Chondrocyte (in vitro differentiated cells): ENCODE data around the gene SPATA2. TPM values are rescaled to one million over a fixed set of nuclear protein-coding genes. Genes with fewer than 3 reads are reported as not detected.
A peak's percentile ranks its signal among the peaks of the same experiment; 100 is the strongest.

Source experiments
- DNase-seq: peaks from one replicate; pipeline ENCODE4 v3.0.0; 2021; ENCODE audit warnings: mixed read lengths, low spot score
- H3K27ac Mint-ChIP-seq: one replicate; pipeline ENCODE4 v1.8.0; 2021; ENCODE audit warnings: mild to moderate bottlenecking, moderate library complexity, mixed read lengths; ENCODE audit not compliant: unreplicated experiment
- H3K27me3 Mint-ChIP-seq: 2 replicates; pipeline ENCODE4 v1.8.0; 2021; ENCODE audit warnings: low read depth, mixed read lengths
- H3K36me3 Mint-ChIP-seq: 2 replicates; pipeline ENCODE4 v1.8.0; 2021; ENCODE audit warnings: low read depth, mixed read lengths
- H3K4me1 Mint-ChIP-seq: 2 replicates; pipeline ENCODE4 v1.8.0; 2021; ENCODE audit warnings: low read depth, mild to moderate bottlenecking, mixed read lengths
- H3K4me3 Mint-ChIP-seq: one replicate; pipeline ENCODE4 v1.8.0; 2021; ENCODE audit warnings: mild to moderate bottlenecking, moderate library complexity, mixed read lengths; ENCODE audit not compliant: unreplicated experiment
- H3K9me3 Mint-ChIP-seq: 2 replicates; pipeline ENCODE4 v1.8.0; 2021; ENCODE audit warnings: low read depth, mixed read lengths
- total RNA-seq: library from RNA; stranded (reverse); gene quantifications from 3 replicates; pipeline ENCODE4 v1.2.1, GENCODE V29; 2021
- TF ChIP-seq, protein P1 (sequence below): fragments of 200-600 bp; sonication (generic); IDR thresholded peaks from 2 replicates; pipeline ENCODE4 v1.5.0; 2021; ENCODE audit warnings: antibody characterized with exemption, mild to moderate bottlenecking, moderate library complexity

SPATA2 gene
- total RNA-seq, 1 donor from 2014 or later = 5.6 TPM

DNA sequence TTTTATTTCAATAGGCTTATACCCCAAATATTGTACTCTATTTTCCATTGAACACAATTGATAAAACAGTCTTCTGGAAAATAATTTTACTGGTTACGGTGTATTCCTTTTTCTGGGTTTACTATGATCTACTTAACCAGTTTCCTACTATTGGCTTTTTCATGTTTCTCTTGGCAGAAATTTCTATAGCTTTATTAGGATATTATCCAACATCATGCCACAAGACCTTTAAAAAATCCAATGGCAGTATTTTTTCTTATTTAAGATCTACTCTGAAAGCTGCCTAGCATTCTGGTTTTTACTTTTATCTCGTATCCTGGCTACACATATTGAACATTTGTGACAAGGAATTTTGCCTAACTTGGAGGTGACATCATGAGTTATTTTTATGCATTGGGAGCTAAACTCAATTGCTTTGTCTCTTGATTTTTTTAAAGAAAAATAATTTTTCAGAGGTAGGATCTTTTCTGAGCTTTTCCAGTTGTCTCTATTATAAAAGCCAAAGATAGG, 57.2 kb downstream of the SPATA2 start:
- no peak for DNase-seq

DNA sequence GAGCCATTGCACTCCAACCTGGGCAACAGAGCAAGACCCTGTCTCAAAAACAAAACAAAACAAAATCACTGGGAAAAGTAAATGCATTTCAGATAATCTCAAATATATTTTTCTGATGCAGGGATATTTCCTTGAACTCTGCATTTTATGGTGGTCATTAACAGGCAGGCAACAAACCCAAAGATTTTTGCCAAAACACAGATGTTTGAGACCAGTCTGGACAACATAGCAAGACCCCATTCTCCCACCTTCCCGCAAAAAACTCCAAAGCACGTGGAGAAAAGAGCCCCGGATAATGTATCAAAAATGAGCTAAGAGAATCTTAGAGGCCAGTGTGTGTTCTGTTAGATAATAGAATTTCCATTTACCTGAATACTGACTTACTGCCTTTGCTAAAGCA, 58.4 kb downstream of the SPATA2 start:
- no peaks in the 10 kb centered on the region for H3K9me3 Mint-ChIP-seq
- H3K4me3 Mint-ChIP-seq = no peak overlapping the region
- H3K36me3 Mint-ChIP-seq = peaks cover 10% of the 10 kb centered on the region
- no peak overlapping the region for H3K27ac Mint-ChIP-seq
- H3K27me3 Mint-ChIP-seq = no peaks in the 10 kb centered on the region
- TF ChIP-seq, protein P1, sequence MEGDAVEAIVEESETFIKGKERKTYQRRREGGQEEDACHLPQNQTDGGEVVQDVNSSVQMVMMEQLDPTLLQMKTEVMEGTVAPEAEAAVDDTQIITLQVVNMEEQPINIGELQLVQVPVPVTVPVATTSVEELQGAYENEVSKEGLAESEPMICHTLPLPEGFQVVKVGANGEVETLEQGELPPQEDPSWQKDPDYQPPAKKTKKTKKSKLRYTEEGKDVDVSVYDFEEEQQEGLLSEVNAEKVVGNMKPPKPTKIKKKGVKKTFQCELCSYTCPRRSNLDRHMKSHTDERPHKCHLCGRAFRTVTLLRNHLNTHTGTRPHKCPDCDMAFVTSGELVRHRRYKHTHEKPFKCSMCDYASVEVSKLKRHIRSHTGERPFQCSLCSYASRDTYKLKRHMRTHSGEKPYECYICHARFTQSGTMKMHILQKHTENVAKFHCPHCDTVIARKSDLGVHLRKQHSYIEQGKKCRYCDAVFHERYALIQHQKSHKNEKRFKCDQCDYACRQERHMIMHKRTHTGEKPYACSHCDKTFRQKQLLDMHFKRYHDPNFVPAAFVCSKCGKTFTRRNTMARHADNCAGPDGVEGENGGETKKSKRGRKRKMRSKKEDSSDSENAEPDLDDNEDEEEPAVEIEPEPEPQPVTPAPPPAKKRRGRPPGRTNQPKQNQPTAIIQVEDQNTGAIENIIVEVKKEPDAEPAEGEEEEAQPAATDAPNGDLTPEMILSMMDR = no peak
- no peak for DNase-seq
- peaks cover 38% of the 10 kb centered on the region for H3K4me1 Mint-ChIP-seq

More for the DNA sequence above, 57.2 kb downstream of the SPATA2 start:
- H3K27ac Mint-ChIP-seq = peak overlapping the region; percentile 78
- H3K36me3 Mint-ChIP-seq = peaks cover 10% of the 10 kb centered on the region
- no peak overlapping the region for H3K4me3 Mint-ChIP-seq
- peaks cover 29% of the 10 kb centered on the region for H3K4me1 Mint-ChIP-seq
- H3K9me3 Mint-ChIP-seq = no peaks in the 10 kb centered on the region
- H3K27me3 Mint-ChIP-seq = no peaks in the 10 kb centered on the region
- TF ChIP-seq, protein P1 = no peak

DNA sequence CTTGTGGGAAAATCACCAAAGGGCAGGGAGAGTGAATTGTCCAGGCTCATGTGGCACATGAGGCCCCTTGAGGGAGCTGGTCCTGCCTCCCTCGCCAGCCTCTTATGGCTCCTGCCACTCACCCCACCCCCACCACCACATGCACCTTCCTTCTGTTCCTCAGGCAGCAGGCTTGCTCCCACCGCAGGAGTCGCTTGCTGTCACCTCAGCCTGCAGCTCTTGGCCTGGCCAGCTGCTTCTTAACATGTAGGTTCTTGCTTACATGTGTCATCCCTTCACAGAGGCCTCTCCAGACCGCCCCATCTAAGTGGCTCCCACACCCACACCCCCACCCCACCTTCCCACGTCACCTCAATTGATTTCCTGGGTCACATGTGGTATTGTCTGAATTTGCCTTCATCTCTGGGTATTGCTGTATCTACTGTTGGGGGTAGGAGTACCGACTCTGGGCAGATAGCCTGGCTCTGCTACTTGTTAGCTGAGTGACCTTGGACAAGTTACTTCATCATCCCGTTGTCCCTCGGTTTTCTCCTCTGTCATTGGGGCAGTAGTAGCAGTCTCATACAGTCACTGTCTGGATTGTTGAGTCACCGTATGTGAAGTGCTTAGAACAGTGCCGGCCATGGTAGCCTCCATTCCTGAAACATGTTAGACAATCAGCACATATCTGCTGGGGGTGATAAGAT, 61.0 kb downstream of the SPATA2 start:
- Mint-ChIP-seq H3K4me3 (no peak overlapping the region), H3K27me3 (no peaks in the 10 kb centered on the region), H3K9me3 (no peaks in the 10 kb centered on the region), H3K4me1 (peaks cover 57% of the 10 kb centered on the region), H3K27ac (no peak overlapping the region), H3K36me3 (peaks cover 10% of the 10 kb centered on the region)
- TF ChIP-seq, protein P1 = no peak
- DNase-seq = no peak

DNA sequence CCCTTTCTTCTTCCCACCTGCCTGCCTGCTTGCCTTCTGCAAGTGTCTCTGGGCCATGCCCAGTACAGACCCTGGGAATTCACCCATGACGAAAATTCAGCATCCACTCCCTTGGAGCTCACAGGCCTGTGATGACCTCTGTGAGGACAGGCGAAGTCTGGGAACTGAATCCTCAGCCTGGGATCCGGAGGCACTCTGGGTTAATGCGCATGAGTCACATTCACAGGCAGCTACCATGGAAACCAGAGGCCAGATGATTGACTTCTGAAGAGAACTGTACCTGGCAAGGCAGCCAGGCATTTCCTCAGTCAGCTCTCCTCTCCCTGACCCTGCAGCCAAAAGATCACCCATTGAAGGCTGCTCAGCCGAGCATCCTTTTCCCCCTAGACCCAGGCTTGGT, 61.7 kb downstream of the SPATA2 start:
- Mint-ChIP-seq H3K9me3 (no peaks in the 10 kb centered on the region), H3K4me3 (no peak overlapping the region), H3K4me1 (peaks cover 56% of the 10 kb centered on the region), H3K27me3 (no peaks in the 10 kb centered on the region), H3K27ac (peak overlapping the region; percentile 88), H3K36me3 (peaks cover 10% of the 10 kb centered on the region)
- no peak for DNase-seq
- TF ChIP-seq, protein P1 = no peak

Other genes with a start within 250 kb of the SPATA2 start
- 54.2 to 56.1 TPM (median 55.0 TPM) in 3 replicates for gene B4GALT5, start 201.7 kb downstream of the SPATA2 start, total RNA-seq
- 5.2 to 7.6 TPM (median 6.2 TPM) in 3 replicates for gene SLC9A8, start 102.7 kb downstream of the SPATA2 start, total RNA-seq
- gene RNF114, start 20.9 kb upstream of the SPATA2 start, total RNA-seq = 45.4 to 49.5 TPM (median 46.2 TPM) in 3 replicates
- 4.9 to 15.1 TPM (median 6.1 TPM) in 3 replicates for gene SNAI1, start 67.5 kb upstream of the SPATA2 start, total RNA-seq
- 79.8 to 100 TPM (median 82.0 TPM) in 3 replicates for gene UBE2V1, start 197.6 kb upstream of the SPATA2 start, total RNA-seq
- gene PEDS1, start 238.2 kb upstream of the SPATA2 start, total RNA-seq = 36.8 to 42.3 TPM (median 41.4 TPM) in 3 replicates